Activated T-cell treated with anti-CD3 and anti-CD28 coated beads, Interleukin-2, amount 50 U/mL, for 24 hours (primary cell): ENCODE data around the gene DLG2.

Experiments used
- DNase-seq: peaks from one replicate; pipeline ENCODE4 v3.0.0-alpha.2; 2020
- H3K27ac Mint-ChIP-seq: 2 replicates; pipeline ENCODE4 v1.8.0; 2020; ENCODE audit warnings: mild to moderate bottlenecking, mixed read lengths
- H3K27me3 Mint-ChIP-seq: 2 replicates; pipeline ENCODE4 v1.8.0; 2020; ENCODE audit warnings: mixed read lengths
- H3K36me3 Mint-ChIP-seq: 2 replicates; pipeline ENCODE4 v1.8.0; 2020; ENCODE audit warnings: low read depth, mixed read lengths
- H3K4me1 Mint-ChIP-seq: 2 replicates; pipeline ENCODE4 v1.8.0; 2020; ENCODE audit warnings: low read depth, mixed read lengths
- H3K4me3 Mint-ChIP-seq: 2 replicates; pipeline ENCODE4 v1.8.0; 2020; ENCODE audit warnings: mild to moderate bottlenecking, moderate library complexity, mixed read lengths
- H3K9me3 Mint-ChIP-seq: 2 replicates; pipeline ENCODE4 v1.8.0; 2020; ENCODE audit warnings: mixed read lengths

DLG2 gene

DNA sequence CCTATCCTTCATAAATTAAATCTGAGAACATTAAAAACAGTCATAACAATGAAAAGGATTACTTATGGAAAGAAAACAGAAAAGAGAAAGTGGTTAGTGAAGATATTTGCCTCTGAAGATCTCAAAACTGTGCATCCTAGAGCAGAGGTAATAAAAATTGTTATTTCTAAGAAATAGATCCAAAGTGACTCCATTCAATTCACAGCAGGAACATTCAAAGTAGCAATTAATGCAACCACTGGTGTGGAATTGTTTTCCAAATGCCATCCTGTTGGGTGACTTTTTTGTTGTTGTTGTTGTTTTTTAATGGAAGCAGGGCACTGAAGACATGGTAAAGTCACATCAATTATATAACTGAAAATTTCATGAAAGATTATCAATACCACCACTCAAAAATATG, 1201.5 kb downstream of the DLG2 start:
- DNase-seq, result no peak
- Mint-ChIP-seq H3K36me3 (no peaks in the 10 kb centered on the region), H3K27ac (no peak overlapping the region), H3K4me3 (no peak overlapping the region), H3K27me3 (no peaks in the 10 kb centered on the region), H3K9me3 (peaks cover 13% of the 10 kb centered on the region), H3K4me1 (no peaks in the 10 kb centered on the region)

DNA sequence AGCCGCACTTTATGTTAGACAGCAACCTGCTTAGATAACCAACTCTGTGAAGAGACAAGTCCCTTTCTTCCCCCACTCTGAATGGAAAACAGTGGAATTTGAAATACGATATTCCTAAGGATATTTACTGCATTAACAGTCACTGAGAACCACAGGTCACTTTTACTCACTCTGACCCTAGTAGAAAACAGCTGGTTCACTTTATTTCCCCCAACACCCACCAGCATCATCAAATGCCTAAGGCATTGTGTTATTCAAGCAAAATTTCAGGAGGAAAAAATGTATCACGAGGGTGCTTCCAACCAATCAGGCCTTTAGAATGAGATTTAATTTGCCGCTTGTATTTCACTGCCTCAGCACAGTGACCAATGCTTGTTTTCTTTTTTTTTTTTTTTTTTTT, 1206.9 kb downstream of the DLG2 start:
- Mint-ChIP-seq H3K9me3 (peaks cover 22% of the 10 kb centered on the region), H3K36me3 (no peaks in the 10 kb centered on the region)
- DNase-seq, result no peak

DNA sequence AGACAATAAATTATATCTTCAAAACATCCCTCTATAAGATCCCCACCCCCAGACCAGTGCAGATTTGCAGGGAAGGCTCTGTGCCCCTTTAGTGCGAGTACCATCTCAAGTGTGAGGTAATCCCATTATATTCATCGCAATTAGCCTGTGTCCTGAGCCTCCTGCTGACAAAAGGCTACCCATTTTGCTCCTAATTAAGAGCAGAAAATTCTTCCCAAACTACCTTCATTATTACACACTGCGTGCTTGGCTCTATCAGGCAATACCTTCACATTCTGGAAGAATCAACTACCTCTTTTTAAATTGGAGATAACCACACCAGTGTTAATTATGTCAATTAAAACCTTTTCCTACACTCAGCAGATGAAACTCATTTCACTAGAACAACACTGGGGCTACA, 1207.5 kb downstream of the DLG2 start:
- Mint-ChIP-seq H3K9me3 (peaks cover 22% of the 10 kb centered on the region), H3K4me3 (no peak overlapping the region)

More for the DNA sequence above, 1206.9 kb downstream of the DLG2 start:
- Mint-ChIP-seq H3K4me1 (no peaks in the 10 kb centered on the region), H3K27me3 (no peaks in the 10 kb centered on the region), H3K27ac (no peak overlapping the region), H3K4me3 (no peak overlapping the region)

DNA sequence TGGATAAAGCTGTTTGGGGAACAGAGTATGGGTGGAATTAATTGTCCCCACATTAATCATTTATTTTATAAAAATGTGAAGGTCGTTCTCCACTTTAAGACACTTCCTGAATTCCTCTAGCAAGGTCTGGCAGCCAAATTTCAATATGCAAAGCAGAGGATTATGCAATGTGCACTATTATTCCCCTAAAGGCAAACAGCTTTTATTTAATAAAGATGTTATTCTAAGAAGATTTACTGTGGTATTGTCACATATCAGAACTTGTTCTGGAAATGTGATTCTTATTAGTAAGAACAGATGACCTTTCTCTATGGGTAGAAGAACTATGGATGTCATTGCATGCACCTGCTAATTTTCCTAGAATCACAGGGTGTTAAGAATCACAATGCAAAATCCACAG, 1212.2 kb downstream of the DLG2 start:
- no peak overlapping the region for H3K4me3 Mint-ChIP-seq

More for the DNA sequence above, 1207.5 kb downstream of the DLG2 start:
- Mint-ChIP-seq H3K4me1 (no peaks in the 10 kb centered on the region), H3K27me3 (no peaks in the 10 kb centered on the region), H3K36me3 (no peaks in the 10 kb centered on the region), H3K27ac (no peak overlapping the region)
- no peak for DNase-seq

DNA sequence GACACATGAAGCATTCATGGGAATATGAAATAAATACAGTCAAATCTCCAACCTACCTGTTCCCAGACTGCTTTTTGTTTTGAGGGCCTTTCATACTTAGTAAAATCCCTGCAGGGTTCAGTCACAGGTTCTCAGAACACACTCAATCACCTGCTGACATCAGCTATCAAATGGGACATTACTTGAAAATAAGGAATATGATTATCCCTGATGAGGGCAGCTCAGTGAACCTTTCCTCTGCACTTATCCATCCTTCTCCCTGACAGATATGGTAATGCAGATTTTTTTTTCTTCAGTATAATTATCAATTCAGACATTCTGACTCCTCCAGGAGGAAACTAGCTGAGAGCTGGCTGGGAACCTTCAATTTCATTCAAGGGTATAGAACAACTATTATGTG, 1213.6 kb downstream of the DLG2 start:
- Mint-ChIP-seq H3K27me3 (no peaks in the 10 kb centered on the region), H3K36me3 (no peaks in the 10 kb centered on the region), H3K4me3 (no peak overlapping the region), H3K27ac (no peak overlapping the region), H3K4me1 (no peaks in the 10 kb centered on the region), H3K9me3 (peaks cover 15% of the 10 kb centered on the region)
- no peak for DNase-seq

More for the DNA sequence above, 1212.2 kb downstream of the DLG2 start:
- DNase-seq, result no peak
- Mint-ChIP-seq H3K27me3 (no peaks in the 10 kb centered on the region), H3K36me3 (no peaks in the 10 kb centered on the region), H3K27ac (no peak overlapping the region), H3K4me1 (no peaks in the 10 kb centered on the region), H3K9me3 (peaks cover 18% of the 10 kb centered on the region)

DNA sequence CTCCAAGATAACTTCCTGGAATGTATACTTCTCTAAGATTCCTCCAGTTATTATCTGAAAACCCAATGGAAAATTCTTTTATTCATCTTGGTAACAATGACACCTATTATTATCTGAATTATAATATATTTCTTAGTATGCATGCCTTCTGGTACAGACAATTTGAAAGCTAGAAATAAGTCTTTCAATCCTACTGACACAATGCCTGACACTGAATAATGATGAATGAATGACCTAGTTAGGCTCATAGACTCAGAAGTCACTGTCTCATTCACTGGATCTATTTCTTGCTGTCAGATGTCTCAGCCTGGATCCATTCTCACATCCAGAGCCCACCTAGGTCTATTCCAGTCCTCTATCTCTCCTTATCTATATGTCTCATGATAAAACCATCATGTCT, 1214.3 kb downstream of the DLG2 start:
- Mint-ChIP-seq H3K27me3 (no peaks in the 10 kb centered on the region), H3K36me3 (no peaks in the 10 kb centered on the region), H3K4me3 (no peak overlapping the region), H3K9me3 (peaks cover 15% of the 10 kb centered on the region), H3K4me1 (no peaks in the 10 kb centered on the region), H3K27ac (no peak overlapping the region)
- no peak for DNase-seq

DNA sequence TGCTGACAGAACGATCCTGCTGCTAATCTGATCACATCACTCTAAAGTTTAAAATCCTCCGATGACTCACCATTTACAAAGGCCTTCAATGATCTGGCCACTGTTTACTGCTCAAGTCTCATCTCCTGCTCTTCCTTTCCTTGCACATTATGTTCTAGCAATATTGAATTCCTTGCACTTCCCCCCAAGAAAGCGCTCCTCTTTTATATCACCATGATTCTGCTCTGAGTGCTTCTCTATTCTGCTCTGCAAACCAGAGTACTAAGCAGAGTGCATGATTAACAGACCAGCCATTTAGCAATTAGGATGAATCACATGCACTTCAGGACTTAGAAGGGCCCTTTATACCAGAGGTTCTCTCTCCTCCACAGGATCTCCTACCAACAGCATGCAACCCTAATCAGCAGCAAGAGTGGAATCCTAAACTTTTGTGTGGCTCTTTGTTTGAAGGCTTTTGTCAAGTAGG, 1218.2 kb downstream of the DLG2 start:
- no peaks in the 10 kb centered on the region for H3K27me3 Mint-ChIP-seq
- DNase-seq, result no peak
- H3K27ac Mint-ChIP-seq, result no peak overlapping the region
- no peak overlapping the region for H3K4me3 Mint-ChIP-seq
- H3K4me1 Mint-ChIP-seq, result no peaks in the 10 kb centered on the region
- peaks cover 9% of the 10 kb centered on the region for H3K9me3 Mint-ChIP-seq
- no peaks in the 10 kb centered on the region for H3K36me3 Mint-ChIP-seq

DNA sequence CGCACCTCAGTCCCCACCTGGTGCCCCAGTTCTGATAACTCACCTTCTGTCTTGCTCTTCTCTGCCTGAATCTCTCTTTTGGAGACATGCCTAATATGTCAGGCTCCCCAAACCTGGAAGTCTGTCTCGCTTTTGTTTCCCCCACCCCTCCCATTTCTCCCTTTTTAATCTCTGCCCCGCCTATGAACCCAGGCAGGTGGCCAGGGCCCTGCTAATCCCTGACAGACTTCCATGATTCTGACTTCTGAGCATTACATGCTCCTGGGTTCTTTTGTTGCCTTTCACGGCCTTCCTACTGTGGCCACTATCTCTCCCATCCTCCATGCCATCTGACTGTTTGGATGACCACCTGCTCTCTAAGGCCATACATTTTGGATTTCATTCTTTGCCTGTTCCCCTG, 1220.1 kb downstream of the DLG2 start:
- H3K36me3 Mint-ChIP-seq, result no peaks in the 10 kb centered on the region
- H3K4me3 Mint-ChIP-seq, result no peak overlapping the region
- H3K27ac Mint-ChIP-seq, result no peak overlapping the region
- DNase-seq, result no peak
- peaks cover 7% of the 10 kb centered on the region for H3K9me3 Mint-ChIP-seq
- H3K27me3 Mint-ChIP-seq, result no peaks in the 10 kb centered on the region
- H3K4me1 Mint-ChIP-seq, result no peaks in the 10 kb centered on the region

DNA sequence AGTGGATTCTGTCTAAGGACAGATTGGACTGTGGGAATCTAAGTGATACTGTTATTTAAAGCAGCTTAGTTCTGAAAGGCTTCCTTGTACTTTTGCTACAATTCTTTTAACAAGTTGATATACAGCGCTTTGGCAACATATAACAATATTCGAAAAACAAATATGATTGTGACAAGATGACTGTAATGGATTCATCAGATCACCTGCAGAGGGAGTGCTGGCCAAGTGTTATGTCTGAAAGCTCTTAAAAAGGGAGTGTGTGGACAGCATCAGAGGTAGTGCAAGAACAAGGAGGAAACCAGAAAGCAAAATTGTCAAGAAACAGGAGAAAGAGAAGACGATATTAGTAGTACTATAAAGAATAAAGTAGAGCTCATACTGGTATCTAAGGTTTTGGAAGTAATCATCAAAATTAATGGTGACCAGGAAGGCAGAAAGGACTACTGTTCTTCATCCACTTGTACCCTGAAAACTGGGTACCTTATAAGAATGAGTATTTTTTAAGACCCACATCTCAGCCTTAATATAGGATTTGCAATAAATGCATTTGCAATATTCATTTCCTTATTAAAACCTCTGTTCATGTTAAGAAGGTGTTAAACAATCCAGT, 1229.0 kb downstream of the DLG2 start:
- Mint-ChIP-seq H3K9me3 (peaks cover 9% of the 10 kb centered on the region), H3K27ac (no peak overlapping the region), H3K36me3 (no peaks in the 10 kb centered on the region), H3K4me3 (no peak overlapping the region), H3K4me1 (no peaks in the 10 kb centered on the region), H3K27me3 (no peaks in the 10 kb centered on the region)
- no peak for DNase-seq

DNA sequence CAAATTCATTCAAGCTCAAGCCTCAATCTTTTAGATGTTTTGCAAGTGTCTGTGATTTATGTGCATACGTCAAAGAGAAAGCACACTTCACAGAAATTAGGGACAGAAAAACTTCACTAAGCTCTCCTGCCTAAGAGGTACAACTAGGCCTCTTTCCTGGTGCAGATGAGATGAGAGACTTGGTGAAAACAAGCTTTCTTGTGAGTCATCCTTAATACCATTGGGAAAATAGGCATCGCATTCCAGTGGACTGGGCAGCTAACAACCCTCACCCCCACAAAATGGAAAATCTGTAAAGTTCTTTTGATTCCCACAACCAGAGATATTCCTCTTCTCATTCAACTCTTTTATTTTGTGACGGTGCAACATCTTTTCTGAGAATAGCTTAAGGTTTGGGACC, 1230.6 kb downstream of the DLG2 start:
- Mint-ChIP-seq H3K9me3 (peaks cover 9% of the 10 kb centered on the region), H3K27me3 (no peaks in the 10 kb centered on the region), H3K4me3 (no peak overlapping the region), H3K36me3 (no peaks in the 10 kb centered on the region), H3K27ac (no peak overlapping the region), H3K4me1 (no peaks in the 10 kb centered on the region)
- DNase-seq, result no peak

DNA sequence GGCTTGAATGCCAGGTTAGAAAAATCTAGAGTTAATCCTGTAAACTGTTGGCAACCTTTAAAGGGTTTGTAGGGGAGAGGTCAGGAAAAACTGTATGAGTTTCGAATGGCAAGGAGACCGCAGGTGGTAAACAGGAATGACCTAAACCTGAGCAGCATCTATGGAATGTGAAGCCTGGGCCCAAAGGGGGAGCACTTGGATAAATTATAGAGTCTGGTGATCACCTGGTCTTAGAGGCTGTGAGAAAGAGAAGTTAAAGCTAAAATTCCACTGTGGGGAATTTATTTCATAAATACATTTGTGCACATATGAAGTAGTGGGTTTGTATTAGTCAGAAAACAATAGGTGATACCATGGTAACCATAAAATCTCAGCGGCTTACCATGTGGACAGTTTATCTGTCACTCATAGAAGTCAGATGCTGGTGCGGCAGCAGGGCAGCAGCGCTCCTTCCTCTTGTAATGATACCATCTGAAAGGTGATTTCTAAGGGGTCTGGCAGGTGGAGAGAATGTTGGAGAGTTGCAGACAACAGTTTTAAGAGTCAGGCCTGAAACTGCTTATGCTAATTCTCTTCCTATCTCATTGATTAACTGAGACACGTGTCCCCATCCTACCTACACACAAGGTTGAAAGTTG, 1236.6 kb downstream of the DLG2 start:
- no peak for DNase-seq
- H3K27me3 Mint-ChIP-seq, result no peaks in the 10 kb centered on the region
- no peak overlapping the region for H3K27ac Mint-ChIP-seq
- no peaks in the 10 kb centered on the region for H3K36me3 Mint-ChIP-seq
- no peaks in the 10 kb centered on the region for H3K4me1 Mint-ChIP-seq
- H3K9me3 Mint-ChIP-seq, result no peaks in the 10 kb centered on the region
- no peak overlapping the region for H3K4me3 Mint-ChIP-seq

DNA sequence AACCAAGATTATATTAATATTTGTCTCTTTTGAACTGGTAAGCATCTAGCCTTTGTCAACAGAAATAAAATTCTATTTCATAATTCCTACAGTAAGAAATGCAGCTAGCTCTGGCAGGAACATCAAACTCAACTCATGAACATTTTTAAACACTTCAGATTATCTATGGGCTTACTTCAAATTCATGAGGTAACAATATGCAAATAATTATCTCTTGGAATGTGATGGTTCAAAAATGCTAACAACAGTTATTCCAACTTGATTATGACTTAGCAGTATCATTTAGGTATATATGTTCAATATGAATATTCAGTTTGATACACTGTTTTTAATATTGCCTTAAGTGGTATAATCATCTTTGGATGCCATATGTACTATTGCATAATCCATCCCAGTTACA, 1237.4 kb downstream of the DLG2 start:
- Mint-ChIP-seq H3K27ac (no peak overlapping the region), H3K36me3 (no peaks in the 10 kb centered on the region), H3K4me1 (no peaks in the 10 kb centered on the region), H3K4me3 (no peak overlapping the region), H3K27me3 (no peaks in the 10 kb centered on the region), H3K9me3 (no peaks in the 10 kb centered on the region)
- DNase-seq, result no peak

DNA sequence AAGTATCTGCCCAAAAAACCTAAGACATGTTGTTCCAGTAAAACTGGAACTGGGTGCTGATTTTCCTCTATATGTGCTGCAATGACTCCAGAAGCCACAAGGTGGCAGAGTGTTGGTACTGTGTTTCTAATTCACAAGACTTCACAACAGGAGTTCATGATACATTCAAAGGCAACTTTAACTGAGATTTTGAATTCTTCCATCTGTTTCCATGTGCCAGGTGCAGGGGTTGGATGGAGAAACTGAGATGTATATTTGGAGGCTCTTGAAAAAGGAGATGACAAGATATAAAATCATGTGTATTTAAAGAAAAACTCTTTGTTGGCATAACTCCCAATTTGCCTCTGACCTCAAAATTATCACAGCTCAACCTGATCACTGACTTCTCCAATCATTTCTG, 1242.4 kb downstream of the DLG2 start:
- DNase-seq, result no peak
- Mint-ChIP-seq H3K4me3 (no peak overlapping the region), H3K9me3 (no peaks in the 10 kb centered on the region), H3K27ac (no peak overlapping the region), H3K27me3 (no peaks in the 10 kb centered on the region), H3K4me1 (no peaks in the 10 kb centered on the region), H3K36me3 (no peaks in the 10 kb centered on the region)

DNA sequence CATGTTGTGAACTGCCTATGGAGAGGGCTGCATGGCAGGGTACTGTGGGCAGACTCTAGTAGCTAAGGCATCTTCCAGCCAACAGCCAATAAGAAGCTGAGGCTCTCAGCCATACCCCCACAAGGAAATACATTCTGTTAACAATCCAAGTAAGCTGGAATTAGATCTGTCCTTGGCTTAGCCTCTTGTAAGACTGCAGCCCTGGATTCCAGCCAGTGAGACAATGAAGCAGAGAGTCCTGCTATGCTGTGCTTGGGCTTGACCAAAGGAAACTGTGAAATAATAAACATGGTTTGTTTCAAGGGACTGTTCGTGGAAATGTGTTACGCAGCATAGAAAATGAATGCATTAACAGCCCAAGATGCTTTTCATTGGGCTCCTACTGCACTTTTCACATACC, 1243.6 kb downstream of the DLG2 start:
- H3K27ac Mint-ChIP-seq, result no peak overlapping the region

DNA sequence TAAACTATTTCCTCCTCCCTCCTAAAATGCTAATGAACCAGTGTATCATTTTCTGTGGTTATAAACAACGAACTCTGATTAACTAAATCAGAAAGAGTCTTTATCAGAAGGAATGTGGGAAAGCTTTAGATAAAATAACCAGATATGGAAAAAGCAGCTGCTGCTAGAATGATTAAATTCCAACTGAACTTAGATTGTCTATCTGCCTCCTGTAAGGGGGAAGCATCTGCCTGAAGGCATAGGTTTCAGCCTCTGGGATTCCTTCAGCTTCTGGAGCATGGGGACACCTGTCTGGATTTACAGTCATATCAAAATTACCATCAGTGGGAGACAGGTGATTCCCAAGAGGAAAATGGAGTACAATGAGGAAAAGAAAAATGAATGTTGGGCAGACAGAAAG, 1245.5 kb downstream of the DLG2 start:
- no peaks in the 10 kb centered on the region for H3K9me3 Mint-ChIP-seq
- no peak overlapping the region for H3K27ac Mint-ChIP-seq
- H3K4me1 Mint-ChIP-seq, result no peaks in the 10 kb centered on the region
- no peak overlapping the region for H3K4me3 Mint-ChIP-seq
- DNase-seq, result no peak
- no peaks in the 10 kb centered on the region for H3K36me3 Mint-ChIP-seq
- H3K27me3 Mint-ChIP-seq, result no peaks in the 10 kb centered on the region

More for the DNA sequence above, 1243.6 kb downstream of the DLG2 start:
- Mint-ChIP-seq H3K27me3 (no peaks in the 10 kb centered on the region), H3K36me3 (no peaks in the 10 kb centered on the region), H3K9me3 (no peaks in the 10 kb centered on the region), H3K4me3 (no peak overlapping the region), H3K4me1 (no peaks in the 10 kb centered on the region)
- DNase-seq, result no peak
